Measurements from ENCODE around the gene CDH26. TPM values are rescaled to one million over a fixed set of nuclear protein-coding genes. Genes with fewer than 3 reads are reported as not detected.
"Not testable (repeated sequence)": the region's sequence is repeated elsewhere in the genome, so short reads cannot be mapped to it uniquely, and the experiment has no call there.

The CDH26 gene
- total RNA-seq, 2 experiments from 2014 or later: 0.52 to 0.66 TPM

GRCh38 chr20:59954718-59955117 lies 3.5 kb upstream of the CDH26 start:
- Mint-ChIP-seq H3K36me3 (no peaks in the 10 kb centered on the region), H3K4me3 (no peak overlapping the region), H3K27me3 (no peaks in the 10 kb centered on the region), H3K4me1 (no peaks in the 10 kb centered on the region), H3K9me3 (no peaks in the 10 kb centered on the region), H3K27ac (no peak overlapping the region)
- DNase-seq: no peak

- Mint-ChIP-seq H3K4me3 (no peak overlapping the region), H3K27ac (no peak overlapping the region), H3K4me1 (no peaks in the 10 kb centered on the region), H3K9me3 (no peaks in the 10 kb centered on the region), H3K36me3 (no peaks in the 10 kb centered on the region), H3K27me3 (no peaks in the 10 kb centered on the region)
- no peak for DNase-seq
These were observed 3.0 kb upstream of the CDH26 start for GRCh38 chr20:59955131-59955796.

GRCh38 chr20:59957568-59957967 lies 655 bp upstream of the CDH26 start:
- H3K4me1 Mint-ChIP-seq, H3K4me3 Mint-ChIP-seq, H3K36me3 Mint-ChIP-seq, DNase-seq, H3K9me3 Mint-ChIP-seq, H3K27me3 Mint-ChIP-seq, H3K27ac Mint-ChIP-seq: not testable (repeated sequence)

GRCh38 chr20:59958626-59959025 lies 403 bp downstream of the CDH26 start:
- no peak for DNase-seq
- no peaks in the 10 kb centered on the region for H3K9me3 Mint-ChIP-seq
- no peak overlapping the region for H3K27ac Mint-ChIP-seq
- no peaks in the 10 kb centered on the region for H3K36me3 Mint-ChIP-seq
- no peaks in the 10 kb centered on the region for H3K4me1 Mint-ChIP-seq
- H3K27me3 Mint-ChIP-seq: no peaks in the 10 kb centered on the region
- no peak overlapping the region for H3K4me3 Mint-ChIP-seq

GRCh38 chr20:59961423-59961822 lies 3.2 kb downstream of the CDH26 start:
- no peaks in the 10 kb centered on the region for H3K36me3 Mint-ChIP-seq
- H3K27ac Mint-ChIP-seq: no peak overlapping the region
- no peaks in the 10 kb centered on the region for H3K27me3 Mint-ChIP-seq
- DNase-seq: no peak
- H3K9me3 Mint-ChIP-seq: no peaks in the 10 kb centered on the region
- no peak overlapping the region for H3K4me3 Mint-ChIP-seq
- H3K4me1 Mint-ChIP-seq: no peaks in the 10 kb centered on the region

- no peak overlapping the region for H3K4me3 Mint-ChIP-seq
- no peak for DNase-seq
- H3K27me3 Mint-ChIP-seq: no peaks in the 10 kb centered on the region
- H3K36me3 Mint-ChIP-seq: no peaks in the 10 kb centered on the region
- H3K27ac Mint-ChIP-seq: no peak overlapping the region
- H3K4me1 Mint-ChIP-seq: no peaks in the 10 kb centered on the region
- no peaks in the 10 kb centered on the region for H3K9me3 Mint-ChIP-seq
These were observed 3.9 kb downstream of the CDH26 start for GRCh38 chr20:59962155-59962554.

- no peak overlapping the region for H3K4me3 Mint-ChIP-seq
- H3K27me3 Mint-ChIP-seq: no peaks in the 10 kb centered on the region
- no peaks in the 10 kb centered on the region for H3K36me3 Mint-ChIP-seq
- no peak for DNase-seq
- H3K4me1 Mint-ChIP-seq: no peaks in the 10 kb centered on the region
- no peak overlapping the region for H3K27ac Mint-ChIP-seq
- no peaks in the 10 kb centered on the region for H3K9me3 Mint-ChIP-seq
These were observed 8.2 kb downstream of the CDH26 start for GRCh38 chr20:59966428-59966827.

- H3K27ac Mint-ChIP-seq: no peak overlapping the region
- no peaks in the 10 kb centered on the region for H3K27me3 Mint-ChIP-seq
These were observed 13.2 kb downstream of the CDH26 start for GRCh38 chr20:59971428-59971827.

GRCh38 chr20:59972037-59972801 lies 14.0 kb downstream of the CDH26 start:
- Mint-ChIP-seq H3K36me3 (peaks cover 9% of the 10 kb centered on the region), H3K4me3 (no peak overlapping the region), H3K27me3 (no peaks in the 10 kb centered on the region), H3K9me3 (no peaks in the 10 kb centered on the region), H3K4me1 (no peaks in the 10 kb centered on the region), H3K27ac (no peak overlapping the region)
- DNase-seq: no peak

More at GRCh38 chr20:59971428-59971827, 13.2 kb downstream of the CDH26 start:
- H3K4me1 Mint-ChIP-seq: no peaks in the 10 kb centered on the region
- H3K4me3 Mint-ChIP-seq: no peak overlapping the region
- H3K36me3 Mint-ChIP-seq: peaks cover 9% of the 10 kb centered on the region
- no peak for DNase-seq
- H3K9me3 Mint-ChIP-seq: no peaks in the 10 kb centered on the region

GRCh38 chr20:59976156-59976782 lies 18.0 kb downstream of the CDH26 start:
- no peak for DNase-seq
- H3K27me3 Mint-ChIP-seq: no peaks in the 10 kb centered on the region
- H3K27ac Mint-ChIP-seq: no peak overlapping the region
- peaks cover 11% of the 10 kb centered on the region for H3K36me3 Mint-ChIP-seq
- H3K9me3 Mint-ChIP-seq: no peaks in the 10 kb centered on the region
- H3K4me3 Mint-ChIP-seq: no peak overlapping the region
- no peaks in the 10 kb centered on the region for H3K4me1 Mint-ChIP-seq

GRCh38 chr20:59977086-59977485 lies 18.9 kb downstream of the CDH26 start:
- no peak overlapping the region for H3K27ac Mint-ChIP-seq
- H3K27me3 Mint-ChIP-seq: no peaks in the 10 kb centered on the region
- no peak overlapping the region for H3K4me3 Mint-ChIP-seq
- DNase-seq: no peak
- no peaks in the 10 kb centered on the region for H3K4me1 Mint-ChIP-seq
- H3K9me3 Mint-ChIP-seq: peaks cover 1% of the 10 kb centered on the region
- H3K36me3 Mint-ChIP-seq: peaks cover 10% of the 10 kb centered on the region

- Mint-ChIP-seq H3K36me3 (peaks cover 6% of the 10 kb centered on the region), H3K27me3 (no peaks in the 10 kb centered on the region), H3K27ac (no peak overlapping the region), H3K4me1 (no peaks in the 10 kb centered on the region), H3K9me3 (peaks cover 3% of the 10 kb centered on the region), H3K4me3 (no peak overlapping the region)
- no peak for DNase-seq
These were observed 24.9 kb downstream of the CDH26 start for GRCh38 chr20:59983076-59983475.

GRCh38 chr20:59984541-59984940 lies 26.3 kb downstream of the CDH26 start:
- DNase-seq: no peak
- no peaks in the 10 kb centered on the region for H3K27me3 Mint-ChIP-seq
- H3K9me3 Mint-ChIP-seq: peaks cover 3% of the 10 kb centered on the region
- H3K27ac Mint-ChIP-seq: no peak overlapping the region
- peaks cover 6% of the 10 kb centered on the region for H3K36me3 Mint-ChIP-seq
- no peak overlapping the region for H3K4me3 Mint-ChIP-seq
- no peaks in the 10 kb centered on the region for H3K4me1 Mint-ChIP-seq

GRCh38 chr20:59985164-59985563 lies 26.9 kb downstream of the CDH26 start:
- H3K4me3 Mint-ChIP-seq: no peak overlapping the region
- H3K27ac Mint-ChIP-seq: no peak overlapping the region
- H3K4me1 Mint-ChIP-seq: no peaks in the 10 kb centered on the region
- no peak for DNase-seq
- H3K9me3 Mint-ChIP-seq: peaks cover 3% of the 10 kb centered on the region
- H3K36me3 Mint-ChIP-seq: peaks cover 6% of the 10 kb centered on the region
- no peaks in the 10 kb centered on the region for H3K27me3 Mint-ChIP-seq

GRCh38 chr20:59985864-59986263 lies 27.6 kb downstream of the CDH26 start:
- no peak overlapping the region for H3K27ac Mint-ChIP-seq
- no peak overlapping the region for H3K4me3 Mint-ChIP-seq
- DNase-seq: peak; percentile 5

More at GRCh38 chr20:59985864-59986263, 27.6 kb downstream of the CDH26 start:
- Mint-ChIP-seq H3K9me3 (peaks cover 3% of the 10 kb centered on the region), H3K4me1 (no peaks in the 10 kb centered on the region), H3K27me3 (no peaks in the 10 kb centered on the region), H3K36me3 (peaks cover 4% of the 10 kb centered on the region)
